T-helper 1 cell (primary cell): ENCODE results near the gene ZSCAN10.

Experiments used
- DNase-seq, 5 donors: peaks; one replicate each; pipeline ENCODE4 v3.0.0-alpha.2; 2012 to 2020

Gene ZSCAN10

GRCh38 chr16:3134338-3135125, 35.4 kb upstream of the ZSCAN10 start, which contains the start of gene ZNF213:
Gene ZNF213 (plus strand): TSS chr16:3135029. CDS start chr16:3137281, 2,252 bp downstream.
- peak; percentile 86 to 98 (median 91) for DNase-seq

- no peak for DNase-seq
These were observed 34.8 kb upstream of the ZSCAN10 start for GRCh38 chr16:3133844-3134243.

- peak in 1 of 5 donors; percentile 55 for DNase-seq
These were observed 32.8 kb upstream of the ZSCAN10 start for GRCh38 chr16:3131755-3132377.

GRCh38 chr16:3129137-3130131, 30.3 kb upstream of the ZSCAN10 start:
- DNase-seq, result peak; percentile 56 to 91 (median 81)

- no peak for DNase-seq
These were observed 28.7 kb upstream of the ZSCAN10 start for GRCh38 chr16:3127745-3128144.

- DNase-seq, result peak; percentile 93 to 97 (median 95)
These were observed 25.1 kb upstream of the ZSCAN10 start for GRCh38 chr16:3123986-3124886.

- DNase-seq, result no peak
These were observed 24.0 kb upstream of the ZSCAN10 start for GRCh38 chr16:3122926-3123570.

- DNase-seq, result no peak
These were observed 22.9 kb upstream of the ZSCAN10 start for GRCh38 chr16:3121851-3122467.

GRCh38 chr16:3120435-3120834, 21.3 kb upstream of the ZSCAN10 start:
- DNase-seq, result no peak

GRCh38 chr16:3119701-3120408, 20.8 kb upstream of the ZSCAN10 start:
- DNase-seq, result no peak

GRCh38 chr16:3119286-3119685, 20.2 kb upstream of the ZSCAN10 start:
- no peak for DNase-seq

- no peak for DNase-seq
These were observed 19.8 kb upstream of the ZSCAN10 start for GRCh38 chr16:3118846-3119245.

GRCh38 chr16:3118204-3118790, 19.2 kb upstream of the ZSCAN10 start:
- DNase-seq, result no peak

GRCh38 chr16:3115561-3115960, 16.5 kb upstream of the ZSCAN10 start:
- DNase-seq, result no peak

GRCh38 chr16:3115003-3115402, 15.9 kb upstream of the ZSCAN10 start:
- DNase-seq, result no peak

GRCh38 chr16:3113765-3114479, 14.8 kb upstream of the ZSCAN10 start:
- DNase-seq, result no peak

GRCh38 chr16:3112881-3113574, 13.9 kb upstream of the ZSCAN10 start:
- DNase-seq, result no peak
